Skeletal muscle satellite cell (primary cell): ENCODE measurements around the gene GRIN2C.

Experiments
- H3K27me3 ChIP-seq: 2 replicates; pipeline ENCODE4 v1.7.0; 2013; ENCODE audit warnings: low read length; ENCODE audit not compliant: control insufficient read depth, insufficient read depth
- H3K36me3 ChIP-seq: 2 replicates; pipeline ENCODE4 v1.7.0; 2013; ENCODE audit warnings: mild to moderate bottlenecking, control low read depth, low read length; ENCODE audit not compliant: insufficient read depth
- H3K4me1 ChIP-seq: 2 replicates; pipeline ENCODE4 v1.7.0; 2013; ENCODE audit warnings: low read length; ENCODE audit not compliant: control insufficient read depth, insufficient read depth
- H3K4me2 ChIP-seq: 2 replicates; pipeline ENCODE4 v1.7.0; 2013; ENCODE audit warnings: mild to moderate bottlenecking, low read length
- H3K4me3 ChIP-seq: 2 replicates; pipeline ENCODE4 v1.7.0; 2013; ENCODE audit warnings: low read length
- H3K9ac ChIP-seq: 2 replicates; pipeline ENCODE4 v1.7.0; 2013; ENCODE audit warnings: mild to moderate bottlenecking, low read depth, low read length, moderate library complexity
- H3K9me3 ChIP-seq: replicated peaks from 2 replicates; pipeline ENCODE4 v1.7.0; 2013; ENCODE audit warnings: mild to moderate bottlenecking, control low read depth, low read length

The GRIN2C gene

GRCh38 chr17:74893936-74894671 is 34.4 kb upstream of the GRIN2C start:
- no peaks in the 10 kb centered on the region for H3K9me3 ChIP-seq
- H3K4me1 ChIP-seq: no peaks in the 10 kb centered on the region
- H3K4me2 ChIP-seq: no peak overlapping the region
- no peak overlapping the region for H3K4me3 ChIP-seq
- no peak overlapping the region for H3K9ac ChIP-seq
- H3K27me3 ChIP-seq: peaks cover 77% of the 10 kb centered on the region
- no peaks in the 10 kb centered on the region for H3K36me3 ChIP-seq

- Histone ChIP-seq H3K9ac (no peak within 1 kb of the TSS), H3K4me2 (no peak within 1 kb of the TSS), H3K9me3 (no peaks in the 10 kb centered on the region), H3K4me3 (no peak within 1 kb of the TSS), H3K36me3 (no peaks in the 10 kb centered on the region), H3K27me3 (peaks cover 84% of the 10 kb centered on the region), H3K4me1 (no peaks in the 10 kb centered on the region)
These were observed 33.6 kb upstream of the GRIN2C start, which contains the start of gene FADS6 for GRCh38 chr17:74892974-74893911. Gene FADS6 (minus strand): TSS chr17:74893633. CDS start chr17:74893595, 38 bp downstream.

- no peaks in the 10 kb centered on the region for H3K4me1 ChIP-seq
- H3K9ac ChIP-seq: no peak overlapping the region
- H3K9me3 ChIP-seq: no peaks in the 10 kb centered on the region
- H3K4me3 ChIP-seq: no peak overlapping the region
- H3K4me2 ChIP-seq: no peak overlapping the region
- peaks cover 83% of the 10 kb centered on the region for H3K27me3 ChIP-seq
- no peaks in the 10 kb centered on the region for H3K36me3 ChIP-seq
These were observed 32.5 kb upstream of the GRIN2C start for GRCh38 chr17:74892013-74892841.

GRCh38 chr17:74890554-74890953 is 30.9 kb upstream of the GRIN2C start:
- Histone ChIP-seq H3K27me3 (peaks cover 80% of the 10 kb centered on the region), H3K4me1 (no peaks in the 10 kb centered on the region), H3K9me3 (no peaks in the 10 kb centered on the region)

GRCh38 chr17:74888469-74888868 is 28.8 kb upstream of the GRIN2C start:
- Histone ChIP-seq H3K4me2 (no peak overlapping the region), H3K9ac (no peak overlapping the region), H3K36me3 (no peaks in the 10 kb centered on the region), H3K4me3 (no peak overlapping the region), H3K9me3 (no peaks in the 10 kb centered on the region), H3K27me3 (peaks cover 62% of the 10 kb centered on the region), H3K4me1 (no peaks in the 10 kb centered on the region)

More at GRCh38 chr17:74890554-74890953, 30.9 kb upstream of the GRIN2C start:
- Histone ChIP-seq H3K4me2 (no peak overlapping the region), H3K4me3 (no peak overlapping the region), H3K36me3 (no peaks in the 10 kb centered on the region), H3K9ac (no peak overlapping the region)

GRCh38 chr17:74883241-74883745 is 23.6 kb upstream of the GRIN2C start:
- Histone ChIP-seq H3K36me3 (no peaks in the 10 kb centered on the region), H3K9ac (no peak overlapping the region), H3K4me1 (no peaks in the 10 kb centered on the region), H3K4me3 (no peak overlapping the region), H3K4me2 (no peak overlapping the region), H3K27me3 (peaks cover 55% of the 10 kb centered on the region), H3K9me3 (no peaks in the 10 kb centered on the region)

- Histone ChIP-seq H3K4me1 (no peaks in the 10 kb centered on the region), H3K27me3 (peaks cover 57% of the 10 kb centered on the region), H3K4me2 (no peak overlapping the region), H3K4me3 (no peak overlapping the region), H3K9me3 (no peaks in the 10 kb centered on the region), H3K9ac (no peak overlapping the region), H3K36me3 (no peaks in the 10 kb centered on the region)
These were observed 23.0 kb upstream of the GRIN2C start for GRCh38 chr17:74882517-74883240.

- Histone ChIP-seq H3K9me3 (no peaks in the 10 kb centered on the region), H3K9ac (no peak overlapping the region), H3K27me3 (peaks cover 48% of the 10 kb centered on the region), H3K4me1 (no peaks in the 10 kb centered on the region), H3K36me3 (no peaks in the 10 kb centered on the region), H3K4me2 (no peak overlapping the region), H3K4me3 (no peak overlapping the region)
These were observed 21.4 kb upstream of the GRIN2C start for GRCh38 chr17:74881073-74881472.

GRCh38 chr17:74879308-74879707 is 19.6 kb upstream of the GRIN2C start:
- peaks cover 44% of the 10 kb centered on the region for H3K27me3 ChIP-seq
- no peaks in the 10 kb centered on the region for H3K36me3 ChIP-seq
- H3K4me1 ChIP-seq: no peaks in the 10 kb centered on the region
- H3K9me3 ChIP-seq: no peaks in the 10 kb centered on the region
- H3K4me2 ChIP-seq: no peak overlapping the region
- H3K4me3 ChIP-seq: no peak overlapping the region
- no peak overlapping the region for H3K9ac ChIP-seq

GRCh38 chr17:74878658-74879057 is 19.0 kb upstream of the GRIN2C start:
- H3K4me2 ChIP-seq: no peak overlapping the region
- H3K27me3 ChIP-seq: peaks cover 44% of the 10 kb centered on the region
- H3K9ac ChIP-seq: no peak overlapping the region
- H3K36me3 ChIP-seq: no peaks in the 10 kb centered on the region
- H3K4me1 ChIP-seq: peaks cover 5% of the 10 kb centered on the region
- H3K4me3 ChIP-seq: no peak overlapping the region
- no peaks in the 10 kb centered on the region for H3K9me3 ChIP-seq
